ENCODE measurements around the gene ARRB1.
A peak's percentile ranks its signal among the peaks of the same experiment; 100 is the strongest.

Gene ARRB1

DNA sequence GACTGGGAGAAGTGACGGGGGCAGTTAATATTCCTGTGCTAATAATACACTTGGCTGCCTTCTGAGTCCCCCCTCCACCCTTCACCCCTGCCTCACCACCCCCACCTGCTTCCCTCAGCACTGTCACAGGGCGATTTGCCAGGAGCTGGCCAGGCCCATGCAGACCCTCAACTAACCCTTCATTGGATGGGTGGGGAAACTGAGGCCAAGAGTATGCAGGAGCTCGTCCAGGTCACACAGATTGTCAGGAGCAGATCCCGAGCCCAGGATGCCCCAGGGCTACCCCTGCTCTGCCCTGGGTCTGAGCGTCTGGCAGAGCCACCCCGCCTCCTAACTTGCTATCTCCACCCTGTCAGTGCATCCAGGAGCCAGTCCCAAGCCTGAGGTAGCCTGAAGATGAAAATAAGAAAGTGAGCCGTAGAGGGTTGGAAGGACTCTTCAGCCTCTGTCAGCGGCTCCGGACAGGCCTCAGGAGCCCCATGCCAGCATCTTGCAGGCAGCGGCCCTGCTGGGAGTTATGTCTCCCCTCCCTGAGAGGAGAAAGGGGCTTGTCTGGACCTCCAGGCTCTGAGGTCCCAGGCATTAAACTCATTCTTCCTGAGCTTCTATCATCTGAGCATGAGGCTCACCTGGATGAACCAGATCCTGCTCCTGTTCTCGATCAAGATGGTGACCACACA is 104.7 kb downstream of the ARRB1 start:
- DNase-seq (ENCODE audit: low spot score), result no peak

DNA sequence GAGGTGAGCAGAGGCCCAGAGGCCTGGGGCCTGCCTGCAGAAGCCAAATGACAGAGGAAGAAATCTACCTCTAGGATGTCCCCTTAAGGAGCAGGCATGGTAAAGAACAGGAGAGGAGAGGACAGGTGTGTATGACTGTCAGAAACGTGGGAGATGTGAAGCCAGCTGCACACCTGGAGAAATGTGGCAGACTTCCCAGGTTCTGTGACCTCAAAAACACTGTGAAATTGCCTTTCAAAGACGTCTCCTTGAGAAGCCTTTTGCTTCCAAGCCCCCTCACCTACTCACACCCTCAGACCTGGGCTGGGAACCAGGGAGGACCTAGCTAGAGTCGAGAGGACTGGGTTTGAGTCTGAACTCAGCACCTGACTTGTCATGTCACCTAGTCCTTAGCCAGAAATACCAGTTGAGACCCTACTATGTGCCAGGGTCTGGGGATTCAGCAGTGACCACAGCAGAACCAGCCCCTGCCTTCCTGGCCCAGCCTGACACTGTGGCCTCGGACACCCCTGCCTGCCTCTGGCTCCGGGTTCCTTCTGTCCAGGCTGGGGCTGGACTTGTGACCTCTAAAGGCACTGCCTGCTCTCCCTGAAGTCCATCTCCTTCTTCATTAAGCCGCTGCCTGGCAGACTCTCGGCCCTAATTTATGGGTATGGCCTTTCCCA is 105.3 kb downstream of the ARRB1 start:
- no peak for DNase-seq (ENCODE audit: low spot score)

DNA sequence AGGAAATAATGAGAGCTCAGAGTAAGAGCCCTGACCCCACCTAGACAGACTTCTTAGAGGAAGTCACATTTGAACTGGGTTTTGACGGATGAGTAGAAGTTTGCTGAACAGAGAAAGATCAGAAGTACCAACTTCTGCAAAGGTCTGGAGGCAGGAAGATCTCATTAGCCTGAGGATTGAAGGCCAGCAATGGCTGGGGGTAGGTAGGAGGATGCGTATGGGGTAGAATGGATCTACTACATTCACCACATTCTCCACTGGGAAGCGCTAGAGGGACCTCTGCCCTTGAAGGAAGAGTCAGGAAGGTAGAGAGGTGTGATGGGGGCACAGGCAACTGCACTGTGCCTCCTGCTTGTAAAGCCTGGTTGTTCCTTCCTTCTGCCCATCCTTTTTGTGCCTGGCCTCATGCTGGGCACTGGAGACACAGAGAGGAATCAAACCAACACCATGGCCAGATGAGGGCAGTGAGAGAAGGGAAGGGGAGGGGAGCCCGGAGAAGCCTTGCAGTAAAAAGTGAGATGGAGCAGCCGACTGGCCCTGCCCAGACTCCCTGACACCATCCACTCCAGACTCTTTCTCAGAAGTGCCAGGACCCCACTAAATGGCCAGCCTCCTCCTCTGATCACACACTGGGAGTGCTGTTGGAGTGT is 106.0 kb downstream of the ARRB1 start:
- no peak for DNase-seq (ENCODE audit: low spot score)

DNA sequence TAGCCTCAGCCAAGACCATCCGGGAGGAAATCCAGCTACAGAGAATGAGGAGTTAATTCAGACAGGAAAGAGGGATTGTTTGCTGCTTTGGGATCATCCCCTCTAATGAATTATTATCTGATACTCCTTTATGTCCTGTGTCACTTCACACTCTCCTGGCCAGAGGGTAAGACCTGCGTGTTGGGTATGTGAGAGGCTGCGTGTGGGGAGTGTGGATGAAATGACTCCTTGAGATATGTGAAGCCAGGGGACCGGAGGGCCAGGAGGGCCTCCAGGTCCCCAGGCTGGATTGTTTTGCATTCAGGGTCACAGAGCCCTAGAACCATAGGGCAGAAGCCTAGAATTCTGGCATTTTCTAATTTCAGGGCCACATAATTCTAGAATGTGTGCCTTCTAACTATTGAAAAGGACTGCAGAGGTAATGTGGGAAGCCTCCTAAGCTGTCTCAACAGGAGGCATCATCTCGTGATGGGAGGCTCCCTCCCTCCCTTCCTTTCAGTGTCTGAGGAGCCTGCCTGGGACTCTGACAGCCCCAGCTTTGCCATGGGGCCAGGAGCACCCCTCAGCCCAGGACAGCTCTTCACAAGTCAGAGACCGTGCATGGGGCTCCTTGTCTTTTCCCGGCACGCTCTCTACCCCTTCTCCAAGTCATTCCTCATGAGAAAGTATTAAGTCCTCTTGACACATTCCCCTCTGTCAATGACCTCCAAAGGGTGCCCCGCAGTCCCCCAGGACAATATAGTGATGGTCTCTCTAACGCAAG is 107.2 kb downstream of the ARRB1 start:
- DNase-seq (ENCODE audit: low spot score), result no peak

DNA sequence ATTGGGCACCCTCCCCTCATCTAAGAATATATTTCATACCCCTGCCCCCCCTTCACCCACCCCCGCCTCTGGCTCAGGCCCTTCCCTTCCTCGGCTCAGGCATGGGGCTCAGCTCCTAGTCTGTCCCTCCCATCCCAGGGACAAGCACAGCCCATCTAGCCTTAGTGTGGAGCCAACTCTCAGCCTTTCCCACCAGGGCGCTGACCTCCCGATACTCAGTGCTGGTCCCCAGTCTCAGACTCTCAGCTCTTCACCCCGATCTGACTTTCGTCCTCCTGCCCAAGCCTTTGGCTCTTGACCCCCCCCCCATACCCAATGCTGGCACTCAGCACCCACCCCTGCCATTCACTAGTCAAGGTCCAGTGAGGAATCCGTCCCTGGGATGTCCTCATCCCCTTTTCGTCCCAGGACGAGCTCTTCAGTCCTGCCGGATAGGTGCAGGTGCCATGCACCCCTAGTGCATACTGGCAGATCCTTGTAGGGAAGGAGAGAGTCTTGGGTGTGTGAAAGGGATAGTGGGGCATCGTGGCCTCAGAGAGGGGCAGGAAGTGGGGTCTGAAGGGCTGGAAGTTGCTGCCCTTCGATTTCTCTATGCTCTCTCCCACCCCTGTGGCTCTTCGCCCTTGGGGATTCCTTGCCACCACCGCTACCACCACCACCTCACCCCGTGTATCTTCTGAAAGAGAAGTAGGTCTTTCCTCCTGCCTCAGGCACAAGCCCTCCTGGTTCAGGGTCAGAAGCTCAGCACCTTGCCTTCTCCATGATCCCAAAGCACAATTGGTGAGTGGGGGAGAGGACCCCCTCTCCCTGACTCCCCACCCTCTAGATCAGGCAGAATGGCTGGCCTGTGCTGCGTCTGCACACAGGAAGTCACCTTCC is 108.5 kb downstream of the ARRB1 start:
- no peak for DNase-seq (ENCODE audit: low spot score)

DNA sequence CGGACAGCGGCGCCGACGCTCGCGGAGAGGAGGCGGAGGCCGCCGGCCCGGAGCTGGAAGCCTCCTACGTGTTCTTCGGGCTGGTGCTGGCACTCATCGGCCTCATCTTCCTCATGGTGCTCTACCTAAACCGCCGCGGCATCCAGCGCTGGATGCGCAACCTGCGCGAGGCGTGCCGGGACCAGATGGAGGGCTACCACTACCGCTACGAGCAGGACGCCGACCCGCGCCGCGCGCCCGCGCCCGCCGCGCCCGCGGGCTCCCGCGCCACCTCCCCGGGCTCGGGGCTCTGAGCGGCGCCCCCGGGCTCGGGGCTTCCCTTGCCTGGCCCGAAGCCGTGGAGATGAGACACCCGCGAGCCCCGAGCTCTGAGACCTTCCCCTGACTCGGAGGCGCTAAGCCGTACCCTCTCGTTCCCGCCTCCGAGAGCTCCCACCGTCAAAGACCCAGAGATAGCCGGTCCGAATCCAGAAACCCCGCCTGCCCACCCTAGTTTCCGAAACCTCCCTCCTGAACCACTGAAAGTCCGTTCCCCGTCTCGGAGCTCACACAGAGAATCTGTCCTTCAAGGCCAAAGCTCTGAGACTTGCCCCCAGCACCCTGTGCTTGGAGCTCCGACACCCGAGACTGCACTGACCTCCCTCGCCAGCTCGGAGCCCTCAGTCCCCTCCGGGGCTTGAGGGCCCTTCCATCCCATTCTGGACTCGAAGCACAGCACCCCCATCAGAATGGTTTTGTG is 109.4 kb downstream of the ARRB1 start:
- DNase-seq (ENCODE audit: low spot score), result no peak

DNA sequence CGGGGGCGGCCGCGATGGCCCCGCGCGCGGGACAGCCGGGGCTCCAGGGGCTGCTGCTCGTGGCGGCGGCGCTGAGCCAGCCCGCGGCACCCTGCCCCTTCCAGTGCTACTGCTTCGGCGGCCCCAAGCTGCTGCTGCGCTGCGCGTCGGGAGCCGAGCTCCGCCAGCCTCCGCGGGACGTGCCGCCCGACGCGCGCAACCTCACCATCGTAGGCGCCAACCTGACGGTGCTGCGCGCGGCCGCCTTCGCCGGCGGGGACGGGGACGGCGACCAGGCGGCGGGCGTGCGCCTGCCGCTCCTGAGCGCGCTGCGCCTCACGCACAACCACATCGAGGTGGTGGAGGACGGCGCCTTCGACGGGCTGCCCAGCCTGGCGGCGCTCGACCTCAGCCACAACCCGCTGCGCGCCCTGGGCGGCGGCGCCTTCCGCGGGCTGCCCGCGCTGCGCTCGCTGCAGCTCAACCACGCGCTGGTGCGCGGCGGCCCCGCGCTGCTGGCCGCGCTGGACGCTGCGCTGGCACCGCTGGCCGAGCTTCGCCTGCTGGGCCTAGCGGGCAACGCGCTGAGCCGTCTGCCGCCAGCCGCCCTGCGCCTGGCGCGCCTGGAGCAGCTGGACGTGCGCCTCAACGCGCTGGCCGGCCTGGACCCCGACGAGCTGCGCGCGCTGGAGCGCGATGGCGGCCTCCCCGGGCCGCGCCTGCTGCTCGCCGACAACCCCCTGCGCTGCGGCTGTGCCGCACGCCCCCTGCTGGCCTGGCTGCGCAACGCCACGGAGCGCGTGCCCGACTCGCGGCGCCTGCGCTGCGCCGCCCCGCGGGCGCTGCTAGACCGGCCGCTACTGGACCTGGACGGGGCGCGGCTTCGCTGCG is 110.2 kb downstream of the ARRB1 start:
- DNase-seq (ENCODE audit: low spot score), result peak; percentile 95

DNA sequence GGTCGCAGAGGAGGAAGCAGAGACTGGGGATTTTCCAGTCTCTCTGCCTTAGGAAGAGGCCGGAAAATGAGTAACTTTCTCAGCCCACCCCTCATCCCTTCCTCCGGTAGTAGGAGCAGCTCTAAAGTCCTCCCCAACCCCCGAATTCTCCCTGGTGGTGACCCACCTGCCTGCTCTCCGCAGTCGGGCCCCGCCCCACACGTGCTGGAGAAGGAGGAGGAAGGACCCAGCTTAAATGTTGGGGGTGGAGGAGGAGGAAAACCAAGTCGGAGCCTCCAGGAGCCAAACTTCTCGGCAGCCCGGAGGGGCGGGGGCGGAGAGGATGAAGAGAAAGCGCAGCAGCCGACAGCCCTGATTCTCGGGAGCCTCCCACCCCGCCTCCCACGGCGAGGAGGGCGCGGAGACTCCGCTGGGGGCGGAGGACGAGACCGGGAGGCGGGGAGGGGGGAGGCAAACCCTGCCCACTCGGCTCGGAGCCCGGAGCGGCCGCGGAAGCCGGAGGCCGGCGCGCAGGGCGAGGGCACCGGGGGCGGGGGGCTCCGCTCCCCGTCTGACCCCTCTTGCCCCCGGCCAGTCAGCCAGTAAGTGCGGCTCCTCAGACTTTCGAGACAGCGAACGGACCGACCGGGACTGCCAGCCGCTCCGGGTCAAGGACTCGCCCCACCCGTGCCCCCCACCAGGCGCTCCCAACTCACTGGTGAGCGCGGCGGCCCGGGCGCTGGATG is 111.0 kb downstream of the ARRB1 start, which contains the start of gene TPBGL:
TPBGL (plus strand) TSS at position 464 of the 725 bp plus-strand sequence. CDS start 276 bp downstream, outside the sequence.
- no peak for DNase-seq (ENCODE audit: low spot score)

DNA sequence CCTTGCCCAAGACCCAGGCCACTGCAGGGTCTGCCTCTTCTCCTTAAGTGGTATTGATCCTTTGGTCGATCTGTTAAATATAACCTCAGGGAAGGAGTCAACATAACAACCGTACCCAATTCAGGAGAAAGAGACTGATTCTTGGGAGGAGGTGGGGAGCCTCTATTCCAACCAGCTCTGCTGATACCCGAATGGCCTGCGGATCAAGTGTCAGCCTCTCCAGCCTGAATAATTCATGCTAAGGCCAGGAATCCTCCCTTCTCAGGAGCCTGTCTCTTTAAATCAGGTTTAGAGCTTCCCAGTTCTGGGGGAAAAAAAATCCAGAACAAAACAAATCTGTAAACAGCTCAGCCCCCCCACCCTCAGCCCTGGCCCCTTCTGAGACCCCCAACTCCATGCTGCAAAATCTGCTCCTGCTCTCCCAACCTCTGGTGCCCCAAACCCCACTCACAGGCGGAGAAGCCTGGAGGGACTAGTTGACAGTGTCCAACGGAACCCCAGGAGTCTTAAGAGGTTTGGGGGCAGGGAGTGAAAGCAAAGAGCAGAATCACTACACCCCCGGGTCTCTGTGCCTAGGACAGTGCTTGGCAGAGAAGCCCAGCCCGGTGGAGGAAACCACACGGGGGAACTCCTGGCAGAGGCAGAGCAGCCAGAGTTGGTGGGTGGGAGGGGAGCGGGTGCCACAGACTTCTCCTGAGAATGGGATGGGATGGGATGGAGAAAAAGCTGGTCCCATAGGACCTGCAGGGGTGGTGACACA is 111.8 kb downstream of the ARRB1 start:
- DNase-seq (ENCODE audit: low spot score), result no peak

DNA sequence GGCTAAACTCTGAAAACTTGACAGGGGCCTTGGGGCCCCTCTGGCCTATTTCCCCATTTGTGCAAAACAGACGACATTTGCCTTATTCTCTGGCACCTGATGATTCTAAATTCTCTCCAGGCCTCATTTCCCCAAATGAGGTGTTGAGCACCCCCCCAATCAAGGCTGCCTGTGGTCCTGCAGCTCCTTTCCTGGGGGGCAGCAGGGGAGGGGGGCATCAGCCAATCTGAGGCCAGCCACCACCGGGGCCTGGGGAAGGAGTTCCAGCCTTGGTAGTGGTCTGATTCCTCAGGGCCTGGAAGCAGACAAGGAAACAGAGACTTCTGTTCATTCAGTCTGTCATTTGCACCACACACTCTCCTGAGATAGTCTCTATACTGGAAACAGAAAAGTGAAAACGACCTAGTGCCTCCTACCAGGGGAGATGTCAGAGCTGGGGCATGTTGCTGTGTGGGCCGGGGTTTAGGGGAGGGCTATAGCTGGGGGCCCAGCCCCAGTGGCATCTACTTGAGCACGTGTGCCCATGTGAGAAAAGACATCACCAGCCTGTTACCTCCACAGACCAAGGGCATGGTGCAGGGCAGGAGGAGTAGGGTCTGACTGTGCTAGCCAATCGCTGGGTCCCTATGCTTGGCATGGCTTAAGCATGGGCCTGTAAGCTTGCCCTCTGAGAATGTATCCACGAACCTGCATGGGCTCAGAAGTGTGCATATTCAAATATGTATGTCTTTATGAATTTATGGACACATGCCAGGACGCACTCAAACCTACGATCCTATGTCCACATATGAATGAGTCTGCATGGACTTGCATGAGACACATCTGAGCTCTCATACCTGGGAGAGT is 112.6 kb downstream of the ARRB1 start:
- no peak for DNase-seq (ENCODE audit: low spot score)

DNA sequence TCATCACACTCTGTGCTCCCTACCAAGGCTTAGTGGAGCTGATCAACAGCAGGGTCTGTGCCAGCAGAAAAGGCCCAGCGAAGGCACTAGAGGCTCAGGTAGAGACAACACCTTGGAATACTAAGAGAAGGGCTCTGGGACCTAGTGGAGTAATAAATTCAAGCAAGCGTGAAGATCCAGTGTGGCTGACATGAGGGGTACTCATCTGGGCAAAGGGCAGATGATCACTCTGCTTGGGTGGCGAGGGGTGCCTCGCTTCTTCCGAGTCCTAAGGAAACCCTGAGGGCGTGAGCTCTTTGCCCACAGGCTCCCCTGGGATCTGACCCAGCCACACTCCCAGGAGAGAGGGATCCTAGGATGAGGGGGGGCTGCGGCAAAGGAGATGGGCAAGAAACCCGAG is 114.4 kb downstream of the ARRB1 start:
- DNase-seq (ENCODE audit: low spot score), result no peak

DNA sequence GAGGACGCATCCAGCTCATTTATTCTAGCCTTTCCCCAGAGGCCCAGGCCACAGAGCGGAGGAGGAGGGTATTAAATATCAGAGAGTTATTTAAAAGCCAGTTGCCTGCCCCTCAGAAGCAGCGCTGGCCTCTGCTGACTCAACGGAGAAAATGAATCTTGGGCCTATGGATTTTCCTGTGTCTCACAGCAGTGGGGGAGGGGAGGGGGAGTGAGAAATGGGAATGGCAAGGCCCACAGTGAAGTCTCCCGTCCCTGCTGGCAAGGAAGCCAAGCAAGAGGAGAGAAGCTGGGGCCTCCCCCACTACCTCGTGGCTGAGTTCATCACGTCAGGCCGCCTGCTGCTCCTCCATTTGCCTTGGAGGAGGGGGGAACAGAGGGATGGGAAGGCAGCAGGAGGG is 115.4 kb downstream of the ARRB1 start:
- DNase-seq (ENCODE audit: low spot score), result no peak

DNA sequence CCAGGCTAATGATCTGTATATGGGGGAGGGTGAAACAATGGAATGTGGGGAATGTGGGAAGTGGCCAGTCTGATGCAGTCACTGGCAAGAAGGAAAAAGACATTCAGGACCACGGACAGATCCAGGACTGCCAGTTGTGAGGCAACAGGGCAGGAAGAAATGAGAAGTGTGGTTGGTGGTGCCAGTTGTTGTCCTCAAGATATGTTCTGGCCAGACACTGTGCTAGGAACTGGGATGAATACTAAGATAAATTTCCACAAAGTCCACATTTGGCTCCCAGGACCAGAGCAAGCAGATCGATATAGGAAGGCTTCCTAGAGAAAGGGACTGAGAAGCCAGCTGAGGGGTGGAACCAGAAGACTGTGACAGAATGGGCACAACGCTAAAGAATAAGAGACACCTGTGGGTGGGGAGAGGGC is 117.7 kb downstream of the ARRB1 start:
- peak; percentile 53 for DNase-seq (ENCODE audit: low spot score)

DNA sequence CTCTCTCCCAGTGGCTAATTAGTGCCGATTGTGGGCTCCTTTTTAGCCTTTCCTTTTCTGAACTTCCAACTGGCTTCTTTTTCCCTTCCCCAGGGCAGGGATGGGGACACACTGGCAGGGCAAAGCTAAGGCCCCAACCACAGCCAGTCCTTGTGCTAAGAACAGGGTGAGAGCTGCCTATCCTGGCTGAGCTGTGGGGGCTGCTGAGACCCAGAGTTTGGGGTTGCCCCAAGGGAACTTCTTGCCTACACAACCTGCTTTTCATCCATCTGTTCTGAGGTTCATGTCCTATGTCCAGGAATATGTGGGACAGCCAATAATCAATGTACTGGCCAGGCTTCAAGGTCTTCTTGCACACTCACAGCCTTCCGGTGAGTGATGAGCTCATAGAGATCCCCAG is 120.8 kb downstream of the ARRB1 start:
- no peak for DNase-seq (ENCODE audit: low spot score)

DNA sequence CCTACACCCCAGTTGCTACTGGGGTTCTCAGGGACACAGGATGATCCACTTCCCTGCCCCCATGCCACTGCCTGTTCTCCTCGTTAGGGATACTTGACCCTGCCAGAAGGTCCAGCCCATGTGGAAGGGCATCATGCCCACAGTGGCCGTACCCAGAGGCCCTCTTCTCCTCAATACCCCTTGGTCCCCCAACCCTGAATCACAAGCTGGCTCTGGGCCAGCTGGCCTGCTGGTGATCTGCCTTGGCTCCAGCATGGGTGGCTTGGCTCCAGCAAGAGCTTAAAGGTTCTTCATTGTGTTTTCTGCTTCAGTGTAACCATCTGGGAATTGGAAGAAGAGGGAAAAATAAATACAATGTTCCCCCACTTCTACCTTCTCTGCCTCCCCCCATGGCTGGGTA is 122.0 kb downstream of the ARRB1 start:
- DNase-seq (ENCODE audit: low spot score), result no peak

DNA sequence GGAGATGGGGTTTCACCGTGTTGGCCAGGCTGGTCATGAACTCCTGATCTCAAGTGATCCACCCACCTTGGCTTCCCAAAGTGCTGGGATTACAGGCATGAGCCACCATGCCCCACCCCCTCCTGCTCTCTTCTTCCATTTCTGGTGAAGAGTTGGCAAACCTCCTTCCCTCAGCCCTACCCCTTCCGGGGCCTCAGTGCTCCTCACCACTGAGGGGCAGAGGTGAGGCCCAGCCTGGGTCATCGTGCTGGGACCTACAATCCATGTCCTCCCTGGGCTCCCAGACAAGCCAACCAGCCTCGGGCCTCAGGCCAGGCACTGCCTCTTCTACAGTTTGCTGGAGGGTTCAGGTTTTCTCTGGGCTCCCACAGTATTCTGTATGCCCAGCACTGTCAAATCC is 125.7 kb downstream of the ARRB1 start:
- DNase-seq (ENCODE audit: low spot score), result no peak

DNA sequence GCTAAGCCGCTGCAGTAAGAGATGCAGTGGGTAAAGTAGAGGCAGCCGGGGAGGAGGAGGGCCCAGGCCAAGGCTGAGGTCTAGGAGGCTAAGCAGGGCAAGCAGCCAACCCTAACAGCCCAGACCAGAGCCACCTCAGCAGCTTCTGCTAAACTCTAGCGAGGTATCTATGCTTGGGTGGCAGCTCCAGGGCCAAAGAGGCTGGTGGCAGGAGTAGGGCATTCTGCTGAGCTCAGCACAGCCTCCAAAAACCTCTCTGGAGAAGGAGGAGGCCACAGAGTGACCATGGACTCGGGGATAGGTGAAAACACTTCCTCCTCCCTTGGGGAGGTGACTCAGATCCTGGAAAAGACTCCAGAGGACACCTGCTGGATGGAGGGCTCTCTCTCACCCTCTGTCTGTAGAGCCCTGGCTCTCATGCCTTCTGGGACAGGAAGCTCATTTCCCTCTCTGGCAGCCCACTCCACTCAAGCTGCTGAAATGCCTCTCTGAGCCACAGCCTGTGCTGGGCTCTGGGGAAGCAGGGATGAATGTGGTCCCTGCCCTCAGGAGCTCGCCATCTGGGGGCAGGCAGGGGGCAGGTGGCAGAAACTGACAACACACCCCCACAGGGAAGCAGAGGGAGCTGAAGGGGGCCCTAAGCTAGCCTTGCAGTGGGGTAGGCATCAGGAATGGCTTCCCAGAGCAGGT is 127.4 kb downstream of the ARRB1 start:
- DNase-seq (ENCODE audit: low spot score), result no peak

All from HuH-7.5 (cell line).